HCT116 (cell line): ENCODE data around the gene TNIK. TPM values are rescaled to one million over a fixed set of nuclear protein-coding genes. Genes with fewer than 3 reads are reported as not detected.

Experiments used
- ATAC-seq: fragments of 200-7000 bp; cut with Tn5 transposase; 2 replicates; pipeline ENCODE4 v1.9.1; 2020; ENCODE audit warnings: mild to moderate bottlenecking, moderate library complexity
- BruUV-seq: library from RNA; stranded (reverse); fragments of 400-500 nt; replicated peaks from 2 replicates; lab custom pipeline; 2021; lab: Mats Ljungman, UMichigan
- CTCF ChIA-PET: fragments of 300-600 bp; sonication (Branson Sonifier 250); formaldehyde crosslinking; loops from one replicate; lab custom pipeline; 2021; ENCODE audit warnings: antibody characterized with exemption; lab: Charles Lee
- POLR2A ChIA-PET: fragments of 300-600, 350-600 bp; sonication (Branson Sonifier 250); formaldehyde crosslinking; loops from one replicate; lab custom pipeline; 2021; ENCODE audit warnings: antibody characterized with exemption; lab: Charles Lee
- RAD21 ChIA-PET, 2 experiments: fragments of 300-600 bp; sonication (Branson Sonifier 250); formaldehyde crosslinking; loops; one replicate each; lab custom pipeline; 2023; ENCODE audit warnings: low total read pairs in 2 of 2; ENCODE audit not compliant: uncharacterized antibody in 2 of 2, unreplicated experiment in 2 of 2, low non-redundant PET in 1 of 2; lab: Charles Lee
- DNase-seq: peaks from one replicate; pipeline ENCODE4 v3.0.0-alpha.2; 2010; ENCODE audit warnings: low read depth, low spot score
- H2AFZ ChIP-seq: fragments of 200-600 bp; shearing (Covaris generic), sonication (generic); 2 replicates; pipeline ENCODE4 v1.6.1; 2017; ENCODE audit warnings: low read depth, mixed run types, mixed read lengths, antibody characterized with exemption, low read length; ENCODE audit not compliant: poor library complexity, severe bottlenecking
- H3K27ac ChIP-seq: 2 replicates; pipeline ENCODE4 v1.5.1; 2012; ENCODE audit warnings: low read depth, low read length
- H3K27me3 ChIP-seq: fragments of 200-600 bp; sonication (generic); 2 replicates; pipeline ENCODE4 v1.6.1; 2016; ENCODE audit warnings: mixed run types, low read length, mixed read lengths; ENCODE audit not compliant: insufficient read depth
- H3K36me3 ChIP-seq, 2 experiments: fragments of 200-500 bp in 1 of 2; fragments of 200-600 bp in 1 of 2; sonication (Bioruptor generic) in 1 of 2; sonication (generic) in 1 of 2; 2 replicates each; pipeline versions ENCODE4 v1.5.1 to v1.6.1; 2014 to 2016; ENCODE audit warnings: low read length in 2 of 2, inconsistent platforms in 1 of 2, mixed read lengths in 1 of 2, mixed run types in 1 of 2; ENCODE audit not compliant: insufficient read depth in 2 of 2, control insufficient read depth in 1 of 2
- H3K4me1 ChIP-seq, 2 experiments: fragments of 200-600 bp in 1 of 2; sonication (generic) in 1 of 2; 2 replicates each; pipeline versions ENCODE4 v1.5.1 to v1.6.1; 2012 to 2017; ENCODE audit warnings: low read length in 2 of 2, inconsistent platforms in 1 of 2, mild to moderate bottlenecking in 1 of 2, mixed read lengths in 1 of 2, mixed run types in 1 of 2, moderate library complexity in 1 of 2; ENCODE audit not compliant: insufficient read depth in 2 of 2, control insufficient read depth in 1 of 2
- H3K4me2 ChIP-seq: fragments of 200-600 bp; sonication (generic); 2 replicates; pipeline ENCODE4 v1.6.1; 2017; ENCODE audit warnings: mixed run types, low read length, mixed read lengths
- H3K4me3 ChIP-seq, 2 experiments: fragments of 200-600 bp in 1 of 2; sonication (generic) in 1 of 2; replicated peaks in 1 of 2; 2 replicates each; pipeline ENCODE4 v1.5.1; 2011 to 2016; ENCODE audit warnings: low read length in 2 of 2, control low read depth in 1 of 2, low read depth in 1 of 2, mild to moderate bottlenecking in 1 of 2, mixed read lengths in 1 of 2, mixed run types in 1 of 2
- H3K79me2 ChIP-seq: fragments of 200-600 bp; sonication (generic); 2 replicates; pipeline ENCODE4 v1.6.1; 2017; ENCODE audit warnings: mild to moderate bottlenecking, mixed run types, low read length, moderate library complexity, mixed read lengths; ENCODE audit not compliant: insufficient read depth
- H3K9ac ChIP-seq: fragments of 200-600 bp; sonication (generic); 2 replicates; pipeline ENCODE4 v1.6.1; 2016; ENCODE audit warnings: low read length, mixed read lengths
- H3K9me2 ChIP-seq: fragments of 200-600 bp; sonication (generic), shearing (Covaris generic); 2 replicates; pipeline ENCODE4 v1.6.1; 2017; ENCODE audit warnings: mixed run types, mild to moderate bottlenecking, moderate library complexity; ENCODE audit not compliant: insufficient read depth
- H3K9me3 ChIP-seq, 2 experiments: fragments of 200-500 bp in 1 of 2; fragments of 200-600 bp in 1 of 2; sonication (Bioruptor generic) in 1 of 2; sonication (generic) in 1 of 2; 2 replicates each; pipeline ENCODE4 v1.6.1; 2014 to 2017; ENCODE audit warnings: low read length in 2 of 2, mixed read lengths in 2 of 2, inconsistent platforms in 1 of 2, low read depth in 1 of 2, mild to moderate bottlenecking in 1 of 2, mixed run types in 1 of 2, moderate library complexity in 1 of 2; ENCODE audit not compliant: control insufficient read depth in 1 of 2, insufficient read depth in 1 of 2
- H4K20me1 ChIP-seq: fragments of 200-600 bp; sonication (generic), shearing (Covaris generic); 2 replicates; pipeline ENCODE4 v1.6.1; 2017; ENCODE audit warnings: mixed run types, mild to moderate bottlenecking, moderate library complexity; ENCODE audit not compliant: insufficient read depth
- ATF3 ChIP-seq: IDR thresholded peaks from 2 replicates; pipeline ENCODE4 v1.6.1; 2012
- CEBPB ChIP-seq: IDR thresholded peaks from 2 replicates; pipeline ENCODE4 v1.6.1; 2012; ENCODE audit warnings: low read depth
- CTCF ChIP-seq, 3 experiments: fragments of 200-600 bp in 1 of 3; sonication (generic) in 1 of 3; IDR thresholded peaks in 2 of 3; conservative IDR thresholded peaks in 1 of 3; 2 replicates each; pipeline ENCODE4 v1.5.1; 2012 to 2017; ENCODE audit warnings: low read depth in 2 of 3, low read length in 2 of 3, antibody characterized with exemption in 1 of 3, borderline replicate concordance in 1 of 3, control low read depth in 1 of 3, mild to moderate bottlenecking in 1 of 3, mixed read lengths in 1 of 3, mixed run types in 1 of 3, moderate library complexity in 1 of 3; ENCODE audit not compliant: insufficient read depth in 1 of 3
- SIN3A ChIP-seq: IDR thresholded peaks from 2 replicates; pipeline ENCODE4 v1.6.1; 2012; ENCODE audit warnings: low read depth
- TCF7L2 ChIP-seq: IDR thresholded peaks from 2 replicates; pipeline ENCODE4 v1.7.0; 2011; ENCODE audit warnings: borderline replicate concordance, inconsistent platforms; ENCODE audit not compliant: insufficient read depth, insufficient read length; ENCODE audit errors: extremely low read depth
- ZFX ChIP-seq: fragments of 450-650 bp; IDR thresholded peaks from 2 replicates; pipeline ENCODE4 v1.6.1; 2017
- intact Hi-C: fragments of 100-400 bp; cut with micrococcal nuclease; formaldehyde crosslinking; loops from 2 replicates; pipeline ENCODE4 v1.10.0; 2022
- total RNA-seq: library from RNA; stranded (reverse); gene quantifications from one replicate; pipeline ENCODE4 v1.2.1, GENCODE V29; 2021; ENCODE audit not compliant: unreplicated experiment

TNIK gene
- total RNA-seq, 1 experiment from 2014 or later, result 24.1 TPM

GRCh38 chr3:171221597-171221996, 238.6 kb downstream of the TNIK start:
- TF ChIP-seq CTCF (IDR thresholded peaks at IDR 0.05 in 2 of 3, conservative IDR thresholded peaks at IDR 0.05 in 1 of 3; ENCODE audit: borderline replicate concordance in 1 of 3, insufficient read depth in 1 of 3, low read depth in 2 of 3, low read length in 2 of 3) (no peak), CEBPB (no peak), ZFX (no peak)
- H3K9me3 ChIP-seq, result no peaks in the 10 kb centered on the region; a peak in 1 of 4 replicates
- no peak for ATAC-seq
- ChIA-PET CTCF (no interaction called here), RAD21 (no interaction called here), POLR2A (no interaction called here)
- H3K9me2 ChIP-seq, result no peaks in the 10 kb centered on the region
- no peaks in the 10 kb centered on the region for H3K4me1 ChIP-seq
- H4K20me1 ChIP-seq, result no peaks in the 10 kb centered on the region
- no peak overlapping the region for H2AFZ ChIP-seq
- no peak for DNase-seq
- H3K27me3 ChIP-seq, result no peaks in the 10 kb centered on the region
- H3K27ac ChIP-seq, result no peak overlapping the region
- no peak overlapping the region for H3K4me2 ChIP-seq
- H3K36me3 ChIP-seq, result no peaks in the 10 kb centered on the region
- BruUV-seq, result no TSS peak
- intact Hi-C loops, result no loop called here
- H3K4me3 ChIP-seq, result no peak overlapping the region
- no peaks in the 10 kb centered on the region for H3K79me2 ChIP-seq
- H3K9ac ChIP-seq, result no peak overlapping the region

DNA sequence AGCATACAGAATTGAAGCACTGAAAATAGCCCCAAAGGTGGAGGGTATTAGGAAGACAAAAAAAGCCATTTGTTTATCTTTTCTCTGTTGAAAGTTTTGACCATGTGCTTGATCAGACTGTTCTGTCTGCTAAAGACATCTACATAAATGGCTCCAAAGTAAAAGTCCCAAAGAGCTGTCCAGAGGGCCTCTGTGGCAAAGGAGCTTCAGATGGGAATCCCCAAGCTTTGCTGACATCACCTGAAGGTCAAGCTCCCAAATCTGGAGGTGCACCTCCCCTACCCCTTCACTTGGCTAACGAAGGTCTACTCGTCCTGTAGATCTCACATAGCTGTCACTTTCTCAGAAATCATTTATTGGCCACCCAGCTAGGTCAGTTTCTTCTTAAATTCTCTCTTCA, 239.1 kb downstream of the TNIK start:
- no peaks in the 10 kb centered on the region for H3K79me2 ChIP-seq
- TF ChIP-seq SIN3A (no peak), CEBPB (no peak), ATF3 (no peak), TCF7L2 (no peak)
- H3K9me2 ChIP-seq, result no peaks in the 10 kb centered on the region
- no peaks in the 10 kb centered on the region for H3K4me1 ChIP-seq
- ATAC-seq, result no peak
- POLR2A ChIA-PET, result no interaction called here
- RAD21 ChIA-PET, result no interaction called here
- intact Hi-C loops, result no loop called here
- no peaks in the 10 kb centered on the region for H3K27me3 ChIP-seq
- CTCF ChIA-PET, result no interaction called here
- no peak overlapping the region for H2AFZ ChIP-seq
- DNase-seq, result no peak
- no TSS peak for BruUV-seq
- no peak overlapping the region for H3K27ac ChIP-seq
- no peak overlapping the region for H3K4me2 ChIP-seq
- no peaks in the 10 kb centered on the region; a peak in 1 of 4 replicates for H3K9me3 ChIP-seq
- H3K36me3 ChIP-seq, result no peaks in the 10 kb centered on the region
- no peak overlapping the region for H3K9ac ChIP-seq
- no peaks in the 10 kb centered on the region for H4K20me1 ChIP-seq
- H3K4me3 ChIP-seq, result no peak overlapping the region
